Keratinocyte (primary cell): ENCODE results near the gene CTCF. TPM values are rescaled to one million over a fixed set of nuclear protein-coding genes. Genes with fewer than 3 reads are reported as not detected.

Experiments
- DNase-seq: peaks from one replicate; pipeline ENCODE4 v3.0.0-alpha.2; 2011; ENCODE audit warnings: low read depth, missing footprints, low spot score
- FAIRE-seq: peaks from 2 replicates; lab custom pipeline; 2011; peaks lifted over from hg19 to GRCh38; lab: Jason Lieb, UNC
- H2AFZ ChIP-seq: 2 replicates; pipeline ENCODE4 v1.6.0; 2012; ENCODE audit warnings: low read length, control low read depth, inconsistent platforms; ENCODE audit not compliant: control insufficient read depth
- H3K27ac ChIP-seq: 2 replicates; pipeline ENCODE4 v1.5.1; 2011; ENCODE audit warnings: low read length; ENCODE audit not compliant: control insufficient read depth, insufficient read depth
- H3K27me3 ChIP-seq: 3 replicates; pipeline ENCODE4 v1.6.0; 2011; ENCODE audit warnings: low read length; ENCODE audit not compliant: control insufficient read depth, insufficient read depth; ENCODE audit errors: extremely low read depth
- H3K36me3 ChIP-seq, 2 experiments: 2 replicates in 1 of 2; 3 replicates in 1 of 2; pipeline ENCODE4 v1.5.1; 2011; ENCODE audit warnings: low read length in 2 of 2, mild to moderate bottlenecking in 1 of 2; ENCODE audit not compliant: control insufficient read depth in 2 of 2, insufficient read depth in 2 of 2; ENCODE audit errors: extremely low read depth in 1 of 2
- H3K4me1 ChIP-seq: 3 replicates; pipeline ENCODE4 v1.5.1; 2011; ENCODE audit warnings: low read length; ENCODE audit not compliant: control insufficient read depth, insufficient read depth; ENCODE audit errors: extremely low read depth
- H3K4me2 ChIP-seq: 3 replicates; pipeline ENCODE4 v1.6.0; 2011; ENCODE audit warnings: low read depth, low read length; ENCODE audit not compliant: control insufficient read depth, insufficient read depth; ENCODE audit errors: extremely low read depth
- H3K4me3 ChIP-seq, 3 experiments: fragments of 200-600 bp in 1 of 3; sonication (generic) in 1 of 3; 2 replicates in 2 of 3; 3 replicates in 1 of 3; pipeline ENCODE4 v1.5.1; 2011 to 2016; ENCODE audit warnings: low read length in 3 of 3, mild to moderate bottlenecking in 3 of 3, control low read depth in 2 of 3, inconsistent platforms in 1 of 3, low read depth in 1 of 3, mixed read lengths in 1 of 3, mixed run types in 1 of 3, moderate library complexity in 1 of 3; ENCODE audit not compliant: control insufficient read depth in 2 of 3, insufficient read depth in 2 of 3; ENCODE audit errors: extremely low read depth in 1 of 3
- H3K79me2 ChIP-seq: 2 replicates; pipeline ENCODE4 v1.6.0; 2012; ENCODE audit warnings: low read length; ENCODE audit not compliant: control insufficient read depth, insufficient read depth
- H3K9ac ChIP-seq: 3 replicates; pipeline ENCODE4 v1.6.0; 2011; ENCODE audit warnings: low read length; ENCODE audit not compliant: control insufficient read depth, insufficient read depth; ENCODE audit errors: extremely low read depth
- H3K9me1 ChIP-seq: 3 replicates; pipeline ENCODE4 v1.6.0; 2011; ENCODE audit warnings: low read length; ENCODE audit not compliant: control insufficient read depth, insufficient read depth; ENCODE audit errors: extremely low read depth
- H3K9me3 ChIP-seq: 2 replicates; pipeline ENCODE4 v1.5.1; 2012; ENCODE audit warnings: low read depth, low read length; ENCODE audit not compliant: control insufficient read depth
- H4K20me1 ChIP-seq: 3 replicates; pipeline ENCODE4 v1.6.0; 2011; ENCODE audit warnings: low read length; ENCODE audit not compliant: control insufficient read depth, insufficient read depth; ENCODE audit errors: extremely low read depth
- EZH2 ChIP-seq: IDR thresholded peaks from one replicate; pipeline ENCODE4 v1.6.1; 2012; ENCODE audit warnings: inconsistent platforms, mild to moderate bottlenecking, low read length, moderate library complexity
- dilution Hi-C: fragments of 300-500 bp; cut with MboI; formaldehyde crosslinking; loops from one replicate; pipeline ENCODE4 v1.7.0; 2020; ENCODE audit warnings: low sequenced_read_pairs; ENCODE audit not compliant: extremely low pct_ligation_motif_present
- polyA plus RNA-seq, 5 experiments: library from polyadenylated mRNA; depleted of rRNA in 3 of 5; stranded (reverse) in 3 of 5; stranded (forward) in 1 of 5; unstranded in 1 of 5; fragments of >200 nt; gene quantifications; 1 replicate in 1 of 5; 2 replicates in 3 of 5; 3 replicates in 1 of 5; pipeline versions ENCODE4 v1.2.1 to v1.2.3, GENCODE V29; 2011 to 2012; ENCODE audit warnings: missing spikeins in 2 of 5, low read depth in 1 of 5, low replicate concordance in 1 of 5
- TF ChIP-seq, protein P1 (sequence below), 3 experiments: IDR thresholded peaks in 1 of 3; conservative IDR thresholded peaks in 1 of 3; optimal IDR thresholded peaks in 1 of 3; 2 replicates in 2 of 3; 3 replicates in 1 of 3; pipeline versions ENCODE3 to v1.5.1; 2011; ENCODE audit warnings: low read length in 3 of 3, mild to moderate bottlenecking in 3 of 3, moderate library complexity in 2 of 3, control low read depth in 1 of 3, inconsistent platforms in 1 of 3; ENCODE audit not compliant: insufficient read depth in 2 of 3; ENCODE audit errors: extremely low read depth in 1 of 3

The CTCF gene
- polyA plus RNA-seq, 1 donor (not counting 4 experiments of a cell fraction or from before 2014, with no cell fraction given), result 21.4 TPM

DNA sequence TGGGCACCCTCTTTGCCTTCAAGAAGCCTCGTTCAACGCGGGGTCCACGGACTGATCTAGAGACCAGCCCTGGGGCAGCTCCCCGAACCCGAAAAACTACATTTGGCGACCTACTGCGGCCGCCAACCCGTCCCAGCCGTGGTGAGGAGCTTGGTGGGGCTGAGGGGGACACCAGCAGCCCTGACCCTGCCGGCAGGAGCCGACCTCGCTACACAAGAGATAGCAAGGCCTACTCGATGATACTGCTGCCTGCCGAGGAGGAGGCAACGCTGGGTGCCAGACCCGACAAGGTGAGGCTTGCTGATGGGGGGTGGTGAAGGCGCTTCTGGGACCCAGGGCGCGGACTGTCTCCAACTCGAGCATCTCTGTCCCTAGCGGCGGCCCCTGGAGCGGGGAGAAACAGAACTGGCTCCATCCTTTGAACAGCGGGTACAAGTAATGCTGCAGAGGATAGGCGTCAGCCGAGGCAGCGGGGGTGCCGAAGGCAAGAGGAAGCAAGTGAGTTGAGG lies 92.1 kb downstream of the CTCF start:
- peaks cover 2% of the 10 kb centered on the region for H4K20me1 ChIP-seq
- no peak for DNase-seq
- H3K9me1 ChIP-seq, result no peaks in the 10 kb centered on the region
- H3K36me3 ChIP-seq, result peaks cover 0 to 4% of the 10 kb centered on the region in 2 experiments
- dilution Hi-C loops, result no loop called here
- peaks cover 6% of the 10 kb centered on the region for H3K4me1 ChIP-seq
- peaks cover 56% of the 10 kb centered on the region for H3K27me3 ChIP-seq
- no peak overlapping the region for H3K4me2 ChIP-seq
- H3K9me3 ChIP-seq, result no peaks in the 10 kb centered on the region
- no peak overlapping the region for H3K9ac ChIP-seq
- no peak overlapping the region for H2AFZ ChIP-seq
- TF ChIP-seq EZH2, result no peak
- TF ChIP-seq, protein P1, sequence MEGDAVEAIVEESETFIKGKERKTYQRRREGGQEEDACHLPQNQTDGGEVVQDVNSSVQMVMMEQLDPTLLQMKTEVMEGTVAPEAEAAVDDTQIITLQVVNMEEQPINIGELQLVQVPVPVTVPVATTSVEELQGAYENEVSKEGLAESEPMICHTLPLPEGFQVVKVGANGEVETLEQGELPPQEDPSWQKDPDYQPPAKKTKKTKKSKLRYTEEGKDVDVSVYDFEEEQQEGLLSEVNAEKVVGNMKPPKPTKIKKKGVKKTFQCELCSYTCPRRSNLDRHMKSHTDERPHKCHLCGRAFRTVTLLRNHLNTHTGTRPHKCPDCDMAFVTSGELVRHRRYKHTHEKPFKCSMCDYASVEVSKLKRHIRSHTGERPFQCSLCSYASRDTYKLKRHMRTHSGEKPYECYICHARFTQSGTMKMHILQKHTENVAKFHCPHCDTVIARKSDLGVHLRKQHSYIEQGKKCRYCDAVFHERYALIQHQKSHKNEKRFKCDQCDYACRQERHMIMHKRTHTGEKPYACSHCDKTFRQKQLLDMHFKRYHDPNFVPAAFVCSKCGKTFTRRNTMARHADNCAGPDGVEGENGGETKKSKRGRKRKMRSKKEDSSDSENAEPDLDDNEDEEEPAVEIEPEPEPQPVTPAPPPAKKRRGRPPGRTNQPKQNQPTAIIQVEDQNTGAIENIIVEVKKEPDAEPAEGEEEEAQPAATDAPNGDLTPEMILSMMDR (optimal IDR thresholded peaks at IDR 0.05 in 1 of 3, IDR thresholded peaks at IDR 0.05 in 1 of 3, conservative IDR thresholded peaks at IDR 0.05 in 1 of 3; ENCODE audit: extremely low read depth in 1 of 3, insufficient read depth in 2 of 3, low read length in 3 of 3), result no peak
- H3K27ac ChIP-seq, result no peak overlapping the region
- H3K4me3 ChIP-seq, result no peak overlapping the region
- peaks cover 8% of the 10 kb centered on the region for H3K79me2 ChIP-seq
- no peak for FAIRE-seq

DNA sequence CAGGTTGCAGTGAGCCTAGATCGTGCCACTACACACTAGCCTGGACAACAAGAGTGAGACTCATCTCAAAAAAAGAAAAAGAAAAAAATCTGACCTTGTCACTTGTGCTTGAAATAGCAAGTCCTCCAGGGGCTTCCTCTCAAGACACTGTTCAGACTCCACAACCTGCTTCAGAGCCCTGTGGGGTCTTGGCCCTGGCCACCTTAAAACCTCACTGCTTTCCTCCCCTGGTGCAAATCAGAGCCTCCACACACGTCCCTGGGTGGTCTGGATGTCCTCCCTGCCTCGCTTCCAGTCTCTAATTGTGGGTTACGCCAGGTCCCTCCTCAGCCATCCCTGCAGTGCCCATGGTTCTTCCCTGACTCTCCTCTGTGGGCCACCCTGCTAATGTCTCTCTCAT lies 93.0 kb downstream of the CTCF start:
- dilution Hi-C loops, result no loop called here
- H3K4me3 ChIP-seq, result no peak overlapping the region
- no peak overlapping the region for H2AFZ ChIP-seq
- FAIRE-seq (no peak), DNase-seq (no peak)
- TF ChIP-seq, protein P1 (optimal IDR thresholded peaks at IDR 0.05 in 1 of 3, IDR thresholded peaks at IDR 0.05 in 1 of 3, conservative IDR thresholded peaks at IDR 0.05 in 1 of 3; ENCODE audit: extremely low read depth in 1 of 3, insufficient read depth in 2 of 3, low read length in 3 of 3), result no peak
- no peak for TF ChIP-seq EZH2
- H3K9ac ChIP-seq, result no peak overlapping the region
- no peak overlapping the region for H3K4me2 ChIP-seq
- H3K27me3 ChIP-seq, result peaks cover 47% of the 10 kb centered on the region
- no peaks in the 10 kb centered on the region for H3K9me3 ChIP-seq
- peaks cover 0 to 4% of the 10 kb centered on the region in 2 experiments for H3K36me3 ChIP-seq
- H3K79me2 ChIP-seq, result peaks cover 12% of the 10 kb centered on the region
- no peak overlapping the region for H3K27ac ChIP-seq
- H4K20me1 ChIP-seq, result peaks cover 2% of the 10 kb centered on the region
- H3K9me1 ChIP-seq, result no peaks in the 10 kb centered on the region
- H3K4me1 ChIP-seq, result peaks cover 6% of the 10 kb centered on the region
